ENCODE data around the gene CHD1.

- TF ChIP-seq FOXJ3 (CRISPR knock-in tag; IDR thresholded peaks at IDR 0.05; ENCODE audit: borderline replicate concordance) (no peak), CTCF (IDR thresholded peaks at IDR 0.05) (no peak), ESRRA (CRISPR knock-in tag; IDR thresholded peaks at IDR 0.05; ENCODE audit: borderline replicate concordance) (no peak), FOXP4 (CRISPR knock-in tag; IDR thresholded peaks at IDR 0.05) (no peak), CBFB (CRISPR knock-in tag; IDR thresholded peaks at IDR 0.05; ENCODE audit: low read depth) (no peak), NFE2L1 (CRISPR knock-in tag; IDR thresholded peaks at IDR 0.05) (no peak), IRF1 (CRISPR knock-in tag; IDR thresholded peaks at IDR 0.05) (no peak), FOXP1 (CRISPR knock-in tag; IDR thresholded peaks at IDR 0.05; ENCODE audit: borderline replicate concordance) (no peak), AFF4 (CRISPR knock-in tag; IDR thresholded peaks at IDR 0.05; ENCODE audit: borderline replicate concordance) (no peak), NFYB (CRISPR knock-in tag; conservative IDR thresholded peaks at IDR 0.05; ENCODE audit: low read depth) (no peak), MAX (CRISPR knock-in tag; IDR thresholded peaks at IDR 0.05) (no peak)
Measured at GRCh38 chr5:98807806-98808205, 121.0 kb downstream of the CHD1 start.

All from WTC11 (cell line).